Measurements from ENCODE around the gene FAM120A.

DNA sequence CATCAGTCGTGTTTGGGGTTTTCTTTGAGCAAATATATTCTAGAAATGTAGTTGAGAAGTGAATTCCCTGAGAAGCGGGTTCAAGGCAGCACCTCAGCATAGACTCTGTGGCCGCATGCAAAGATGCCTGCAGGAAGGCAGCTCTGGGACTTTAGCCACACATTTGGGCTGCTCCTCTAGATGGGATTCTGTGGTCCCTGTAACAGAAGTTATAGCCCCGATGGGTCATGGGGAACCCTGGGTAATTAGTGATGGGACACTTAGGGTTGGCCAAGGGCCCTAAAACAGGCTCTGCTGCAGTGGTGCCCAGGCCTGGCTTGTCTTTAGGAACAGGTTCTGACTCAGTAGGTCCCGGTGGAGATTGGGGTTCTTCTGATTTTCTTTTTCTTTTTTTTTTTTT, 161.7 kb downstream of the FAM120A start:
- TF ChIP-seq, protein P1, sequence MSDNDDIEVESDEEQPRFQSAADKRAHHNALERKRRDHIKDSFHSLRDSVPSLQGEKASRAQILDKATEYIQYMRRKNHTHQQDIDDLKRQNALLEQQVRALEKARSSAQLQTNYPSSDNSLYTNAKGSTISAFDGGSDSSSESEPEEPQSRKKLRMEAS (IDR thresholded peaks at IDR 0.05), result no peak
- TF ChIP-seq, protein P2, sequence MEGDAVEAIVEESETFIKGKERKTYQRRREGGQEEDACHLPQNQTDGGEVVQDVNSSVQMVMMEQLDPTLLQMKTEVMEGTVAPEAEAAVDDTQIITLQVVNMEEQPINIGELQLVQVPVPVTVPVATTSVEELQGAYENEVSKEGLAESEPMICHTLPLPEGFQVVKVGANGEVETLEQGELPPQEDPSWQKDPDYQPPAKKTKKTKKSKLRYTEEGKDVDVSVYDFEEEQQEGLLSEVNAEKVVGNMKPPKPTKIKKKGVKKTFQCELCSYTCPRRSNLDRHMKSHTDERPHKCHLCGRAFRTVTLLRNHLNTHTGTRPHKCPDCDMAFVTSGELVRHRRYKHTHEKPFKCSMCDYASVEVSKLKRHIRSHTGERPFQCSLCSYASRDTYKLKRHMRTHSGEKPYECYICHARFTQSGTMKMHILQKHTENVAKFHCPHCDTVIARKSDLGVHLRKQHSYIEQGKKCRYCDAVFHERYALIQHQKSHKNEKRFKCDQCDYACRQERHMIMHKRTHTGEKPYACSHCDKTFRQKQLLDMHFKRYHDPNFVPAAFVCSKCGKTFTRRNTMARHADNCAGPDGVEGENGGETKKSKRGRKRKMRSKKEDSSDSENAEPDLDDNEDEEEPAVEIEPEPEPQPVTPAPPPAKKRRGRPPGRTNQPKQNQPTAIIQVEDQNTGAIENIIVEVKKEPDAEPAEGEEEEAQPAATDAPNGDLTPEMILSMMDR (IDR thresholded peaks at IDR 0.05; ENCODE audit: low read depth, low read length, missing input control), result no peak
- no peak for TF ChIP-seq SP1 (IDR thresholded peaks at IDR 0.05)
- no peak for TF ChIP-seq JUND (IDR thresholded peaks at IDR 0.05)
- no peak for TF ChIP-seq EGR1 (IDR thresholded peaks at IDR 0.05; ENCODE audit: low read depth in 2 of 2)
- TF ChIP-seq, protein P3, sequence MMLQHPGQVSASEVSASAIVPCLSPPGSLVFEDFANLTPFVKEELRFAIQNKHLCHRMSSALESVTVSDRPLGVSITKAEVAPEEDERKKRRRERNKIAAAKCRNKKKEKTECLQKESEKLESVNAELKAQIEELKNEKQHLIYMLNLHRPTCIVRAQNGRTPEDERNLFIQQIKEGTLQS (IDR thresholded peaks at IDR 0.05), result no peak
- no peak for TF ChIP-seq RAD21 (IDR thresholded peaks at IDR 0.05)
- TF ChIP-seq, protein P4, sequence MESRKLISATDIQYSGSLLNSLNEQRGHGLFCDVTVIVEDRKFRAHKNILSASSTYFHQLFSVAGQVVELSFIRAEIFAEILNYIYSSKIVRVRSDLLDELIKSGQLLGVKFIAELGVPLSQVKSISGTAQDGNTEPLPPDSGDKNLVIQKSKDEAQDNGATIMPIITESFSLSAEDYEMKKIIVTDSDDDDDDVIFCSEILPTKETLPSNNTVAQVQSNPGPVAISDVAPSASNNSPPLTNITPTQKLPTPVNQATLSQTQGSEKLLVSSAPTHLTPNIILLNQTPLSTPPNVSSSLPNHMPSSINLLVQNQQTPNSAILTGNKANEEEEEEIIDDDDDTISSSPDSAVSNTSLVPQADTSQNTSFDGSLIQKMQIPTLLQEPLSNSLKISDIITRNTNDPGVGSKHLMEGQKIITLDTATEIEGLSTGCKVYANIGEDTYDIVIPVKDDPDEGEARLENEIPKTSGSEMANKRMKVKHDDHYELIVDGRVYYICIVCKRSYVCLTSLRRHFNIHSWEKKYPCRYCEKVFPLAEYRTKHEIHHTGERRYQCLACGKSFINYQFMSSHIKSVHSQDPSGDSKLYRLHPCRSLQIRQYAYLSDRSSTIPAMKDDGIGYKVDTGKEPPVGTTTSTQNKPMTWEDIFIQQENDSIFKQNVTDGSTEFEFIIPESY (IDR thresholded peaks at IDR 0.05), result no peak
- no peak for TF ChIP-seq TAF1 (conservative IDR thresholded peaks at IDR 0.05)
- TF ChIP-seq, protein P5, sequence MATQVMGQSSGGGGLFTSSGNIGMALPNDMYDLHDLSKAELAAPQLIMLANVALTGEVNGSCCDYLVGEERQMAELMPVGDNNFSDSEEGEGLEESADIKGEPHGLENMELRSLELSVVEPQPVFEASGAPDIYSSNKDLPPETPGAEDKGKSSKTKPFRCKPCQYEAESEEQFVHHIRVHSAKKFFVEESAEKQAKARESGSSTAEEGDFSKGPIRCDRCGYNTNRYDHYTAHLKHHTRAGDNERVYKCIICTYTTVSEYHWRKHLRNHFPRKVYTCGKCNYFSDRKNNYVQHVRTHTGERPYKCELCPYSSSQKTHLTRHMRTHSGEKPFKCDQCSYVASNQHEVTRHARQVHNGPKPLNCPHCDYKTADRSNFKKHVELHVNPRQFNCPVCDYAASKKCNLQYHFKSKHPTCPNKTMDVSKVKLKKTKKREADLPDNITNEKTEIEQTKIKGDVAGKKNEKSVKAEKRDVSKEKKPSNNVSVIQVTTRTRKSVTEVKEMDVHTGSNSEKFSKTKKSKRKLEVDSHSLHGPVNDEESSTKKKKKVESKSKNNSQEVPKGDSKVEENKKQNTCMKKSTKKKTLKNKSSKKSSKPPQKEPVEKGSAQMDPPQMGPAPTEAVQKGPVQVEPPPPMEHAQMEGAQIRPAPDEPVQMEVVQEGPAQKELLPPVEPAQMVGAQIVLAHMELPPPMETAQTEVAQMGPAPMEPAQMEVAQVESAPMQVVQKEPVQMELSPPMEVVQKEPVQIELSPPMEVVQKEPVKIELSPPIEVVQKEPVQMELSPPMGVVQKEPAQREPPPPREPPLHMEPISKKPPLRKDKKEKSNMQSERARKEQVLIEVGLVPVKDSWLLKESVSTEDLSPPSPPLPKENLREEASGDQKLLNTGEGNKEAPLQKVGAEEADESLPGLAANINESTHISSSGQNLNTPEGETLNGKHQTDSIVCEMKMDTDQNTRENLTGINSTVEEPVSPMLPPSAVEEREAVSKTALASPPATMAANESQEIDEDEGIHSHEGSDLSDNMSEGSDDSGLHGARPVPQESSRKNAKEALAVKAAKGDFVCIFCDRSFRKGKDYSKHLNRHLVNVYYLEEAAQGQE (IDR thresholded peaks at IDR 0.05), result no peak
- TF ChIP-seq GABPA (IDR thresholded peaks at IDR 0.05 in 1 of 2, conservative IDR thresholded peaks at IDR 0.05 in 1 of 2), result no peak
- TF ChIP-seq HNF4G (IDR thresholded peaks at IDR 0.05), result no peak
